GM12892 (cell line): ENCODE data around the gene VHLL.
A peak's percentile ranks its signal among the peaks of the same experiment; 100 is the strongest.

Experiments used
- POLR2A ChIP-seq: IDR thresholded peaks from 2 replicates; pipeline ENCODE4 v1.6.1; 2011; ENCODE audit warnings: low read depth, low read length, control low read depth
- POLR2AphosphoS5 ChIP-seq: IDR thresholded peaks from 2 replicates; pipeline ENCODE4 v1.6.1; 2011; ENCODE audit warnings: low read depth, low read length, control low read depth
- TAF1 ChIP-seq: IDR thresholded peaks from 2 replicates; pipeline ENCODE4 v1.6.1; 2011; ENCODE audit warnings: low read depth, mild to moderate bottlenecking, control low read depth, low read length, borderline replicate concordance

GRCh38 chr1:156281281-156281680, 17.8 kb downstream of the VHLL start:
- TF ChIP-seq POLR2AphosphoS5 = peak; percentile 7; the same call in 1 of the 2 replicates
- TF ChIP-seq POLR2A = peak; percentile 24; the same call in 1 of the 2 replicates
- TF ChIP-seq TAF1 = no peak
